ENCODE measurements around the gene RAB11FIP4. TPM values are rescaled to one million over a fixed set of nuclear protein-coding genes. Genes with fewer than 3 reads are reported as not detected.

The RAB11FIP4 gene
- total and polyA plus RNA-seq, 9 donors = 1.8 to 16.5 (median 6.4) TPM

GRCh38 chr17:31496097-31496496, 104.6 kb downstream of the RAB11FIP4 start:
- 70 to 83% (median 71%) methylated on average over 5 of the region's 5 CpGs for WGBS, 3 donors
- no peak for DNase-seq
- no peaks in the 10 kb centered on the region for H3K9me3 ChIP-seq
- H3K36me3 ChIP-seq = no peaks in the 10 kb centered on the region
- intact Hi-C loops (cut with DNase I) = no loop called here
- peaks cover 4% of the 10 kb centered on the region for H3K4me1 ChIP-seq (ENCODE audit: insufficient read depth)
- no peak for TF ChIP-seq EP300 (IDR thresholded peaks at IDR 0.05)
- no peak for TF ChIP-seq POLR2A (IDR thresholded peaks at IDR 0.05)
- TF ChIP-seq CTCF (IDR thresholded peaks at IDR 0.05) = no peak
- H3K27ac ChIP-seq = no peak overlapping the region
- H3K4me3 ChIP-seq = no peak overlapping the region
- H3K27me3 ChIP-seq = no peaks in the 10 kb centered on the region

- no peak overlapping the region for H3K4me3 ChIP-seq
- TF ChIP-seq POLR2A (IDR thresholded peaks at IDR 0.05) (no peak), CTCF (IDR thresholded peaks at IDR 0.05) (no peak), EP300 (IDR thresholded peaks at IDR 0.05) (no peak)
- no peaks in the 10 kb centered on the region for H3K36me3 ChIP-seq
- no peaks in the 10 kb centered on the region for H3K27me3 ChIP-seq
- intact Hi-C loops (cut with DNase I) = no loop called here
- H3K9me3 ChIP-seq = no peaks in the 10 kb centered on the region
- no peak for DNase-seq
- H3K4me1 ChIP-seq (ENCODE audit: insufficient read depth) = peaks cover 4% of the 10 kb centered on the region
- H3K27ac ChIP-seq = no peak overlapping the region
- WGBS, 3 donors = 81 to 85% (median 82%) methylated on average over 6 of the region's 6 CpGs
These were observed 105.1 kb downstream of the RAB11FIP4 start for GRCh38 chr17:31496601-31497000.

- Histone ChIP-seq H3K4me3 (no peak overlapping the region), H3K27ac (no peak overlapping the region), H3K4me1 (ENCODE audit: insufficient read depth) (peaks cover 4% of the 10 kb centered on the region), H3K36me3 (no peaks in the 10 kb centered on the region), H3K27me3 (no peaks in the 10 kb centered on the region), H3K9me3 (no peaks in the 10 kb centered on the region)
- intact Hi-C loops (cut with DNase I) = no loop called here
- no peak for DNase-seq
- TF ChIP-seq CTCF (IDR thresholded peaks at IDR 0.05) = no peak
- TF ChIP-seq EP300 (IDR thresholded peaks at IDR 0.05) = no peak
- no peak for TF ChIP-seq POLR2A (IDR thresholded peaks at IDR 0.05)
- WGBS, 3 donors = 89 to 94% (median 90%) methylated on average over 6 of the region's 6 CpGs
These were observed 106.0 kb downstream of the RAB11FIP4 start for GRCh38 chr17:31497431-31497830.

DNA sequence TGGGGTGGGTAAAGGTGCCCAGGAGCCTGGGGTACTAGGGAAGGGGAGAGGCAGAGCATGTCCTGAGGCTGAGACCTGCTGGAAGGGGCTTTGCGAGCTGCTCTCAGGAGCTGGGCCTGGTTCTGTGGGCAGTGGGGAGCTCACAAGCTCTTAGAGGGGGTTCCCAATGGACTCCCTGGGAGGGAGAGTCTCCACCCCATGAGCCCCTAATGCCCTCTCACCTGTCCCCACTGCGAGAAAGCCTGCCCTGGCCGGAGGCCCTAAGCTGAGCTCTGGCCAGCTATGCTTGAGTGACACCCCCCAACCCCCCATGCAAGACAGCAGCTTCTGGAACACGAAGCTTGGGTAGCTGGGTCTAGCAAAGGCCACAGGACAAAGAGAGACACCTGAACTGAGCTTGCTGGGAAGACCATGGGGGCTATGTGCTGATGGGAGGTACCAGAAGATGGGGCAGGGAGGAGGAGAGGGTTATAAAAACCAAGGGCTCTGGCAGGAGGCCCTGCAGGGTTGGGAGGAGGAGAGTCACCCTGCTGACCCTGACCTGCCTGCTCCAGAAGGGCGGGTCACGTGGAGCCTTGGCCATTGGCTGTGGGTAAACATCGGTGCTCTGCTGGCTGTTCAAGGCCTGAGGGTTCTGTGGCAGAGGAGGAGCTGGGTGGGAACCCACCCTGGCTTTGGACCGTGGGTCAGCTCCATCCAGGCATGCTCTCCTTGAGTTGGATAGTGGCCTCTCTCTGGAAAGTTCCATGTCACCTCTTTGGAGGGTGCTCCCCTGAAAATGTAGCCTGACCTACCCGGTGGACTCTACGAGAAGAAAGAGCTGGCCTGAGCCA, 106.7 kb downstream of the RAB11FIP4 start:
- TF ChIP-seq POLR2A (IDR thresholded peaks at IDR 0.05) (no peak), EP300 (IDR thresholded peaks at IDR 0.05) (no peak), CTCF (IDR thresholded peaks at IDR 0.05) (no peak)
- no peak overlapping the region for H3K27ac ChIP-seq
- no peaks in the 10 kb centered on the region for H3K36me3 ChIP-seq
- no peaks in the 10 kb centered on the region for H3K27me3 ChIP-seq
- H3K4me3 ChIP-seq = no peak overlapping the region
- H3K4me1 ChIP-seq (ENCODE audit: insufficient read depth) = peaks cover 4% of the 10 kb centered on the region
- WGBS, 3 donors = 89 to 95% (median 92%) methylated on average over 10 of the region's 10 CpGs
- DNase-seq = no peak
- no peaks in the 10 kb centered on the region for H3K9me3 ChIP-seq
- intact Hi-C loops (cut with DNase I) = no loop called here
